H7 (cell line): ENCODE results near the gene PACS1. TPM values are rescaled to one million over a fixed set of nuclear protein-coding genes. Genes with fewer than 3 reads are reported as not detected.
A peak's percentile ranks its signal among the peaks of the same experiment; 100 is the strongest.
"Not testable (repeated sequence)": the region's sequence is repeated elsewhere in the genome, so short reads cannot be mapped to it uniquely, and the experiment has no call there.

Experiments used
- DNase-seq: peaks from one replicate; pipeline ENCODE4 v3.0.0; 2012
- H3K27me3 ChIP-seq: 2 replicates; pipeline ENCODE4 v1.6.0; 2011; ENCODE audit warnings: mild to moderate bottlenecking, low read length; ENCODE audit not compliant: control insufficient read depth, insufficient read depth
- H3K36me3 ChIP-seq: replicated peaks from 2 replicates; pipeline ENCODE4 v1.5.1; 2011; ENCODE audit warnings: low read length; ENCODE audit not compliant: control insufficient read depth, insufficient read depth
- H3K4me3 ChIP-seq: 2 replicates; pipeline ENCODE4 v1.5.1; 2011; ENCODE audit warnings: low read depth, mild to moderate bottlenecking, control low read depth, low read length, moderate library complexity; ENCODE audit not compliant: insufficient read depth
- total RNA-seq: library from RNA; depleted of rRNA; stranded (reverse); fragments of >200 nt; shearing (Covaris generic); gene quantifications from 2 replicates; pipeline ENCODE4 v1.2.3, GENCODE V29; 2014

The PACS1 gene
- total RNA-seq, 1 experiment from 2014 or later = 16.2 TPM

- no peaks in the 10 kb centered on the region for H3K36me3 ChIP-seq
Measured at GRCh38 chr11:66248903-66249302, 178.8 kb downstream of the PACS1 start.

GRCh38 chr11:66251809-66252208, 181.7 kb downstream of the PACS1 start:
- Histone ChIP-seq H3K36me3 (no peaks in the 10 kb centered on the region), H3K4me3 (no peak overlapping the region), H3K27me3 (no peaks in the 10 kb centered on the region)
- no peak for DNase-seq

More at GRCh38 chr11:66248903-66249302, 178.8 kb downstream of the PACS1 start:
- Histone ChIP-seq H3K27me3 (no peaks in the 10 kb centered on the region), H3K4me3 (no peak overlapping the region)
- DNase-seq = no peak

GRCh38 chr11:66253081-66253480, 183.0 kb downstream of the PACS1 start:
- not testable (repeated sequence) for H3K36me3 ChIP-seq, DNase-seq, H3K27me3 ChIP-seq, H3K4me3 ChIP-seq

- no peak for DNase-seq
- Histone ChIP-seq H3K27me3 (no peaks in the 10 kb centered on the region), H3K36me3 (peaks cover 18% of the 10 kb centered on the region), H3K4me3 (peak overlapping the region; percentile 94)
Measured at GRCh38 chr11:66258473-66258893, 188.4 kb downstream of the PACS1 start.

- no peaks in the 10 kb centered on the region for H3K27me3 ChIP-seq
- no peak overlapping the region for H3K4me3 ChIP-seq
- H3K36me3 ChIP-seq = peaks cover 19% of the 10 kb centered on the region
- DNase-seq = no peak
Measured at GRCh38 chr11:66259225-66259624, 189.2 kb downstream of the PACS1 start.

GRCh38 chr11:66259956-66260355, 189.9 kb downstream of the PACS1 start:
- no peak for DNase-seq
- no peak overlapping the region for H3K4me3 ChIP-seq
- peaks cover 22% of the 10 kb centered on the region for H3K36me3 ChIP-seq
- no peaks in the 10 kb centered on the region for H3K27me3 ChIP-seq

- Histone ChIP-seq H3K36me3 (peaks cover 22% of the 10 kb centered on the region), H3K4me3 (no peak overlapping the region), H3K27me3 (no peaks in the 10 kb centered on the region)
- no peak for DNase-seq
Measured at GRCh38 chr11:66261578-66261977, 191.5 kb downstream of the PACS1 start.

GRCh38 chr11:66262191-66262590, 192.1 kb downstream of the PACS1 start:
- Histone ChIP-seq H3K4me3 (no peak overlapping the region), H3K36me3 (peaks cover 22% of the 10 kb centered on the region), H3K27me3 (no peaks in the 10 kb centered on the region)
- DNase-seq = no peak

- Histone ChIP-seq H3K36me3 (peaks cover 22% of the 10 kb centered on the region), H3K4me3 (no peak overlapping the region), H3K27me3 (no peaks in the 10 kb centered on the region)
- no peak for DNase-seq
Measured at GRCh38 chr11:66262696-66263095, 192.6 kb downstream of the PACS1 start.

- no peak for DNase-seq
- Histone ChIP-seq H3K27me3 (no peaks in the 10 kb centered on the region), H3K4me3 (no peak overlapping the region), H3K36me3 (peaks cover 22% of the 10 kb centered on the region)
Measured at GRCh38 chr11:66263231-66263630, 193.2 kb downstream of the PACS1 start.

- Histone ChIP-seq H3K4me3 (no peak overlapping the region), H3K27me3 (no peaks in the 10 kb centered on the region), H3K36me3 (peaks cover 22% of the 10 kb centered on the region)
- no peak for DNase-seq
Measured at GRCh38 chr11:66263785-66264184, 193.7 kb downstream of the PACS1 start.

GRCh38 chr11:66264383-66264782, 194.3 kb downstream of the PACS1 start:
- no peak for DNase-seq
- no peak overlapping the region for H3K4me3 ChIP-seq
- H3K27me3 ChIP-seq = no peaks in the 10 kb centered on the region
- H3K36me3 ChIP-seq = peaks cover 21% of the 10 kb centered on the region

- peak; percentile 92 for DNase-seq
- H3K4me3 ChIP-seq = no peak overlapping the region
- no peaks in the 10 kb centered on the region for H3K27me3 ChIP-seq
- H3K36me3 ChIP-seq = peaks cover 21% of the 10 kb centered on the region
Measured at GRCh38 chr11:66264914-66265313, 194.8 kb downstream of the PACS1 start.

- Histone ChIP-seq H3K36me3 (peaks cover 18% of the 10 kb centered on the region), H3K27me3 (no peaks in the 10 kb centered on the region), H3K4me3 (no peak overlapping the region)
- DNase-seq = no peak
Measured at GRCh38 chr11:66265531-66266377, 195.7 kb downstream of the PACS1 start.

- no peak for DNase-seq
- peaks cover 16% of the 10 kb centered on the region for H3K36me3 ChIP-seq
- H3K27me3 ChIP-seq = no peaks in the 10 kb centered on the region
- H3K4me3 ChIP-seq = peak overlapping the region; percentile 67; the same call in 1 of the 2 replicates
Measured at GRCh38 chr11:66266378-66267038, 196.4 kb downstream of the PACS1 start.
